GM23338 (cell line): ENCODE data around the gene KLF4.

ENCODE experiments used
- EZH2 ChIP-seq: fragments of 200-600 bp; sonication (generic); IDR thresholded peaks from one replicate; pipeline ENCODE4 v1.8.0; 2017; ENCODE audit warnings: antibody characterized with exemption, mild to moderate bottlenecking, low read depth; ENCODE audit not compliant: unreplicated experiment
- TF ChIP-seq, protein P1 (sequence below), 2 experiments: fragments of 200-600 bp in 1 of 2; sonication (generic) in 1 of 2; conservative IDR thresholded peaks; 2 replicates each; pipeline versions ENCODE4 v1.5.1 to v1.6.1; 2016 to 2017; ENCODE audit warnings: antibody characterized with exemption in 2 of 2, low read depth in 2 of 2, mild to moderate bottlenecking in 2 of 2, moderate library complexity in 1 of 2
- TF ChIP-seq, protein P2 (sequence below): IDR thresholded peaks from one replicate; pipeline ENCODE4 v1.6.1; 2018; ENCODE audit warnings: antibody characterized with exemption; ENCODE audit not compliant: unreplicated experiment

DNA sequence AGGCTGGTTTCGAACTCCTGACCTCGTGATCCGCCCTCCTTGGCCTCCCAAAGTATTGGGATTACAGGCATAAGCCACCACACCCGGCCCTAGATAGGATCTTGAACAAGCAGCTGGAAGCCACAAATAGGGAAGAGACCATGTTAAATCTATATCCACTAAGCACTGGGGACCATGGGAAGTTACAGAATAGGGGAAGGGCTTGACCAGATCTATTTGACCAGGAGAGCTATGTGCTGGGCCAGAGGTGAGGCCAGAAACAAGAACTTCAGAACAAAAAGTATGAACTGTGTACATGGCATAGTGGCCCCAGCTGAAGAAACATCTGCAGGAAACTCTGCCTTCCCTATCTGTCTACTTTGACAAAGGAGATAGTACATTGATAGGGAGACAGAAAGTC, 10.8 kb downstream of the KLF4 start:
- TF ChIP-seq, protein P1, sequence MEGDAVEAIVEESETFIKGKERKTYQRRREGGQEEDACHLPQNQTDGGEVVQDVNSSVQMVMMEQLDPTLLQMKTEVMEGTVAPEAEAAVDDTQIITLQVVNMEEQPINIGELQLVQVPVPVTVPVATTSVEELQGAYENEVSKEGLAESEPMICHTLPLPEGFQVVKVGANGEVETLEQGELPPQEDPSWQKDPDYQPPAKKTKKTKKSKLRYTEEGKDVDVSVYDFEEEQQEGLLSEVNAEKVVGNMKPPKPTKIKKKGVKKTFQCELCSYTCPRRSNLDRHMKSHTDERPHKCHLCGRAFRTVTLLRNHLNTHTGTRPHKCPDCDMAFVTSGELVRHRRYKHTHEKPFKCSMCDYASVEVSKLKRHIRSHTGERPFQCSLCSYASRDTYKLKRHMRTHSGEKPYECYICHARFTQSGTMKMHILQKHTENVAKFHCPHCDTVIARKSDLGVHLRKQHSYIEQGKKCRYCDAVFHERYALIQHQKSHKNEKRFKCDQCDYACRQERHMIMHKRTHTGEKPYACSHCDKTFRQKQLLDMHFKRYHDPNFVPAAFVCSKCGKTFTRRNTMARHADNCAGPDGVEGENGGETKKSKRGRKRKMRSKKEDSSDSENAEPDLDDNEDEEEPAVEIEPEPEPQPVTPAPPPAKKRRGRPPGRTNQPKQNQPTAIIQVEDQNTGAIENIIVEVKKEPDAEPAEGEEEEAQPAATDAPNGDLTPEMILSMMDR (conservative IDR thresholded peaks at IDR 0.05; ENCODE audit: low read depth in 2 of 2): no peak
- TF ChIP-seq, protein P2, sequence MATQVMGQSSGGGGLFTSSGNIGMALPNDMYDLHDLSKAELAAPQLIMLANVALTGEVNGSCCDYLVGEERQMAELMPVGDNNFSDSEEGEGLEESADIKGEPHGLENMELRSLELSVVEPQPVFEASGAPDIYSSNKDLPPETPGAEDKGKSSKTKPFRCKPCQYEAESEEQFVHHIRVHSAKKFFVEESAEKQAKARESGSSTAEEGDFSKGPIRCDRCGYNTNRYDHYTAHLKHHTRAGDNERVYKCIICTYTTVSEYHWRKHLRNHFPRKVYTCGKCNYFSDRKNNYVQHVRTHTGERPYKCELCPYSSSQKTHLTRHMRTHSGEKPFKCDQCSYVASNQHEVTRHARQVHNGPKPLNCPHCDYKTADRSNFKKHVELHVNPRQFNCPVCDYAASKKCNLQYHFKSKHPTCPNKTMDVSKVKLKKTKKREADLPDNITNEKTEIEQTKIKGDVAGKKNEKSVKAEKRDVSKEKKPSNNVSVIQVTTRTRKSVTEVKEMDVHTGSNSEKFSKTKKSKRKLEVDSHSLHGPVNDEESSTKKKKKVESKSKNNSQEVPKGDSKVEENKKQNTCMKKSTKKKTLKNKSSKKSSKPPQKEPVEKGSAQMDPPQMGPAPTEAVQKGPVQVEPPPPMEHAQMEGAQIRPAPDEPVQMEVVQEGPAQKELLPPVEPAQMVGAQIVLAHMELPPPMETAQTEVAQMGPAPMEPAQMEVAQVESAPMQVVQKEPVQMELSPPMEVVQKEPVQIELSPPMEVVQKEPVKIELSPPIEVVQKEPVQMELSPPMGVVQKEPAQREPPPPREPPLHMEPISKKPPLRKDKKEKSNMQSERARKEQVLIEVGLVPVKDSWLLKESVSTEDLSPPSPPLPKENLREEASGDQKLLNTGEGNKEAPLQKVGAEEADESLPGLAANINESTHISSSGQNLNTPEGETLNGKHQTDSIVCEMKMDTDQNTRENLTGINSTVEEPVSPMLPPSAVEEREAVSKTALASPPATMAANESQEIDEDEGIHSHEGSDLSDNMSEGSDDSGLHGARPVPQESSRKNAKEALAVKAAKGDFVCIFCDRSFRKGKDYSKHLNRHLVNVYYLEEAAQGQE: no peak
- no peak for TF ChIP-seq EZH2
